ENCODE data around the gene PRRT3. TPM values are rescaled to one million over a fixed set of nuclear protein-coding genes. Genes with fewer than 3 reads are reported as not detected.
A peak's percentile ranks its signal among the peaks of the same experiment; 100 is the strongest.

PRRT3 gene
- total and polyA plus RNA-seq, 9 of the 15 experiments (the other 6 are each of a cell fraction or from before 2014, with no cell fraction given) = 0.06 to 1.9 (median 1.2) TPM

- no peak for TF ChIP-seq PATZ1 (CRISPR knock-in tag; IDR thresholded peaks at IDR 0.05; ENCODE audit: borderline replicate concordance)
- peak; percentile 82 for TF ChIP-seq CCNT2 (IDR thresholded peaks at IDR 0.05; ENCODE audit: borderline replicate concordance, extremely low read depth, insufficient read length, low read depth, low read length)
- peak; percentile 63; the same call in 1 of the 2 replicates for TF ChIP-seq STAT5A (IDR thresholded peaks at IDR 0.05; ENCODE audit: borderline replicate concordance, low read length)
- peak; percentile 99 for TF ChIP-seq MAFF (IDR thresholded peaks at IDR 0.05; ENCODE audit: low read length)
- peak in 1 of 2 experiments; percentile 87; a peak in 1 of 3 replicates for TF ChIP-seq CBX3 (IDR thresholded peaks at IDR 0.05; ENCODE audit: borderline replicate concordance in 1 of 2, low read length in 2 of 2)
- TF ChIP-seq ZFP91 (CRISPR knock-in tag; IDR thresholded peaks at IDR 0.05) = no peak
- TF ChIP-seq ZNF175 (CRISPR knock-in tag; IDR thresholded peaks at IDR 0.05; ENCODE audit: low read depth) = peak; percentile 79; the same call in 1 of the 2 replicates
- TF ChIP-seq MCM7 (IDR thresholded peaks at IDR 0.05) = no peak
- TF ChIP-seq CBFA2T3 (IDR thresholded peaks at IDR 0.05) = peak; percentile 70
- TF ChIP-seq CEBPZ (IDR thresholded peaks at IDR 0.05; ENCODE audit: borderline replicate concordance, low read depth, low read length) = no peak
- TF ChIP-seq C11orf30 (IDR thresholded peaks at IDR 0.05; ENCODE audit: low read depth) = peak; percentile 99
- TF ChIP-seq E2F8 (IDR thresholded peaks at IDR 0.05; ENCODE audit: low read depth, partially characterized antibody) = peak; percentile 53
Measured at GRCh38 chr3:9976721-9977709, 24.8 kb upstream of the PRRT3 start (continued).

All from K562 (cell line).